HEK293T (cell line): ENCODE data around the gene STK26.

ENCODE experiments used
- ARNT ChIP-seq: fragments of 450-650 bp; IDR thresholded peaks from 2 replicates; pipeline ENCODE4 v1.6.1; 2017; ENCODE audit warnings: mild to moderate bottlenecking
- BHLHE40 ChIP-seq: fragments of 450-650 bp; IDR thresholded peaks from 2 replicates; pipeline ENCODE4 v1.6.1; 2016; ENCODE audit warnings: mild to moderate bottlenecking, moderate library complexity, borderline replicate concordance
- CTBP1 ChIP-seq: fragments of 450-650 bp; IDR thresholded peaks from 2 replicates; pipeline ENCODE4 v1.6.1; 2016; ENCODE audit warnings: borderline replicate concordance
- FOXA1 ChIP-seq: fragments of 450-650 bp; IDR thresholded peaks from 2 replicates; pipeline ENCODE4 v1.6.1; 2016; ENCODE audit warnings: mild to moderate bottlenecking
- FOXK2 ChIP-seq: fragments of 450-650 bp; IDR thresholded peaks from 2 replicates; pipeline ENCODE4 v1.6.1; 2016; ENCODE audit warnings: mild to moderate bottlenecking
- FOXM1 ChIP-seq: fragments of 450-650 bp; IDR thresholded peaks from 2 replicates; pipeline ENCODE4 v1.6.1; 2017; ENCODE audit warnings: mild to moderate bottlenecking, borderline replicate concordance
- HDGF ChIP-seq: fragments of 450-650 bp; IDR thresholded peaks from 2 replicates; pipeline ENCODE4 v1.6.1; 2017; ENCODE audit warnings: antibody characterized with exemption, borderline replicate concordance
- NFRKB ChIP-seq: fragments of 450-650 bp; IDR thresholded peaks from 2 replicates; pipeline ENCODE4 v1.6.1; 2016; ENCODE audit warnings: mild to moderate bottlenecking, moderate library complexity
- SP1 ChIP-seq: fragments of 450-650 bp; IDR thresholded peaks from 2 replicates; pipeline ENCODE4 v1.6.1; 2017
- SUZ12 ChIP-seq: fragments of 450-650 bp; IDR thresholded peaks from 2 replicates; pipeline ENCODE4 v1.6.1; 2016; ENCODE audit warnings: mild to moderate bottlenecking
- TARDBP ChIP-seq: fragments of 450-650 bp; IDR thresholded peaks from 2 replicates; pipeline ENCODE4 v1.6.1; 2016
- ZNF384 ChIP-seq: fragments of 450-650 bp; IDR thresholded peaks from 2 replicates; pipeline ENCODE4 v1.6.1; 2016

DNA sequence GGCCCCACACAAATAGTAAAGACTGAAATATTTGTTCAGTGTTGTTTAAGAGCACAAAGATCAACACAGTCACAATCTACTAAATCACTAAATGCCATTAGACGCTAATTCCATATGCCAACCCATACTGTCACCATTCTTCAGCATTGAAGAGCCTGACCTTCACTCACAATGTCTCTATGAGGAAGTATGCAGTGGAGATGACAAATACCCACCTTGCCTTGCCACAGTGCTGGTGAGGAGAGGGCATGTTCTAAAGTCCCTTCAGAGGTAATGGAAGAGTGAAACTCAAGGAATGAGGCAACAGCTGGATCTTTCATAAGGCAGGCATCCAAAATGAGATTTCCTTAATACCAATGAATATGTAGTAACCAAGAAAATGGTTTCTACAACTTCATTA, 54.3 kb downstream of the STK26 start:
- TF ChIP-seq FOXM1, result no peak
- TF ChIP-seq FOXA1, result no peak
- no peak for TF ChIP-seq TARDBP
- no peak for TF ChIP-seq HDGF
- TF ChIP-seq ZNF384, result no peak
- no peak for TF ChIP-seq FOXK2
- TF ChIP-seq SP1, result no peak
- TF ChIP-seq ARNT, result no peak
- no peak for TF ChIP-seq BHLHE40
- no peak for TF ChIP-seq SUZ12
- no peak for TF ChIP-seq NFRKB
- TF ChIP-seq CTBP1, result no peak
